Upper lobe of right lung (tissue), 1 donor: ENCODE results near the gene NBAS. TPM values are rescaled to one million over a fixed set of nuclear protein-coding genes. Genes with fewer than 3 reads are reported as not detected.
"Not testable (repeated sequence)": the region's sequence is repeated elsewhere in the genome, so short reads cannot be mapped to it uniquely, and the experiment has no call there.

Experiments
- ATAC-seq: fragments of 200-7000 bp; cut with Tn5 transposase; one replicate; pipeline ENCODE4 v1.9.1; 2020; ENCODE audit warnings: mild to moderate bottlenecking, moderate library complexity
- DNase-seq: peaks from one replicate; pipeline ENCODE4 v3.0.0-alpha.2; 2020
- H3K27ac ChIP-seq: fragments of 200-600 bp; one replicate; pipeline ENCODE4 v1.8.0; 2022
- H3K27me3 ChIP-seq: fragments of 200-600 bp; one replicate; pipeline ENCODE4 v1.8.0; 2022; ENCODE audit warnings: mild to moderate bottlenecking
- H3K36me3 ChIP-seq: fragments of 200-600 bp; one replicate; pipeline ENCODE4 v1.8.0; 2022
- H3K4me1 ChIP-seq: fragments of 200-600 bp; one replicate; pipeline ENCODE4 v1.8.0; 2022
- H3K4me3 ChIP-seq: fragments of 200-600 bp; one replicate; pipeline ENCODE4 v1.8.0; 2022; ENCODE audit warnings: mild to moderate bottlenecking
- H3K9me3 ChIP-seq: fragments of 200-600 bp; one replicate; pipeline ENCODE4 v1.8.0; 2022
- intact Hi-C: fragments of 100-400 bp; cut with DNase I; formaldehyde crosslinking; loops from one replicate; pipeline ENCODE4 v1.11.0; 2022
- total RNA-seq: library from RNA; stranded (reverse); fragmentation: NEBNext Ultra II Directional; extraction: Animal tissue kit (Norgen Biotek cat#: 25700); gene quantifications from one replicate; pipeline ENCODE4 v1.2.1, GENCODE V29; 2021
- TF ChIP-seq, protein P1 (sequence below): fragments of 200-600 bp; IDR thresholded peaks from one replicate; pipeline ENCODE4 v1.8.0; 2022; ENCODE audit warnings: antibody characterized with exemption
- donor health status: DM: no; HTN: yes; CAD: no; lungs with severe emphysema.

Gene NBAS
- total RNA-seq, 1 donor from 2014 or later = 38.8 TPM

DNA sequence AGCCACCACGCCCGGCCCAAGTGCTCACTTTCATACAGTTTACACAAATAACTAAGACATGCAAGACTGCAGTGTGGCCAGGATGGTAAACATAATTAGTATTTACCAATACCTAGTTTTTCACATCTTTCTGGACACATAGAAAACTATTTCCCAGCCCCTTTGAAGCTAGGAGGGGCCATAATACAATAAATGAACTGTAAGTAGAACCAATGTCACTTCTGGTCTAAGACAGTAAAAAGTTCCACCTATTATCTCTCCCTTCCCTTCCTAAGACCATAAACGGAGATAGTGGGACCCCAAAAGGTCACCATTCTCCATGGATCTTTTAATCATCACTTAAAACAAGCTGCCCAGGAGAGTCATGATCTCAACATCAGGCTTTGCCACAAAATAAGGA, 51.0 kb downstream of the NBAS start:
- H3K4me3 ChIP-seq = no peak overlapping the region
- no peak overlapping the region for H3K27ac ChIP-seq
- no peaks in the 10 kb centered on the region for H3K27me3 ChIP-seq
- no peaks in the 10 kb centered on the region for H3K9me3 ChIP-seq
- H3K4me1 ChIP-seq = no peaks in the 10 kb centered on the region
- peaks cover 44% of the 10 kb centered on the region for H3K36me3 ChIP-seq
- intact Hi-C loops = no loop called here
- TF ChIP-seq, protein P1, sequence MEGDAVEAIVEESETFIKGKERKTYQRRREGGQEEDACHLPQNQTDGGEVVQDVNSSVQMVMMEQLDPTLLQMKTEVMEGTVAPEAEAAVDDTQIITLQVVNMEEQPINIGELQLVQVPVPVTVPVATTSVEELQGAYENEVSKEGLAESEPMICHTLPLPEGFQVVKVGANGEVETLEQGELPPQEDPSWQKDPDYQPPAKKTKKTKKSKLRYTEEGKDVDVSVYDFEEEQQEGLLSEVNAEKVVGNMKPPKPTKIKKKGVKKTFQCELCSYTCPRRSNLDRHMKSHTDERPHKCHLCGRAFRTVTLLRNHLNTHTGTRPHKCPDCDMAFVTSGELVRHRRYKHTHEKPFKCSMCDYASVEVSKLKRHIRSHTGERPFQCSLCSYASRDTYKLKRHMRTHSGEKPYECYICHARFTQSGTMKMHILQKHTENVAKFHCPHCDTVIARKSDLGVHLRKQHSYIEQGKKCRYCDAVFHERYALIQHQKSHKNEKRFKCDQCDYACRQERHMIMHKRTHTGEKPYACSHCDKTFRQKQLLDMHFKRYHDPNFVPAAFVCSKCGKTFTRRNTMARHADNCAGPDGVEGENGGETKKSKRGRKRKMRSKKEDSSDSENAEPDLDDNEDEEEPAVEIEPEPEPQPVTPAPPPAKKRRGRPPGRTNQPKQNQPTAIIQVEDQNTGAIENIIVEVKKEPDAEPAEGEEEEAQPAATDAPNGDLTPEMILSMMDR = no peak
- ATAC-seq = no peak
- no peak for DNase-seq

GRCh38 chr2:15507697-15508096, 53.4 kb downstream of the NBAS start:
- Histone ChIP-seq H3K27me3 (no peaks in the 10 kb centered on the region), H3K4me1 (no peaks in the 10 kb centered on the region), H3K36me3 (peaks cover 54% of the 10 kb centered on the region), H3K4me3 (no peak overlapping the region), H3K9me3 (no peaks in the 10 kb centered on the region), H3K27ac (no peak overlapping the region)
- TF ChIP-seq, protein P1 = no peak
- ATAC-seq (no peak), DNase-seq (no peak)
- intact Hi-C loops = no loop called here

- intact Hi-C loops = no loop called here
- ATAC-seq = no peak
- Histone ChIP-seq H3K4me1 (no peaks in the 10 kb centered on the region), H3K4me3 (no peak overlapping the region), H3K27me3 (no peaks in the 10 kb centered on the region), H3K27ac (no peak overlapping the region), H3K9me3 (no peaks in the 10 kb centered on the region), H3K36me3 (peaks cover 53% of the 10 kb centered on the region)
- TF ChIP-seq, protein P1 = no peak
- DNase-seq = no peak
These were observed 54.1 kb downstream of the NBAS start for GRCh38 chr2:15507061-15507460.

DNA sequence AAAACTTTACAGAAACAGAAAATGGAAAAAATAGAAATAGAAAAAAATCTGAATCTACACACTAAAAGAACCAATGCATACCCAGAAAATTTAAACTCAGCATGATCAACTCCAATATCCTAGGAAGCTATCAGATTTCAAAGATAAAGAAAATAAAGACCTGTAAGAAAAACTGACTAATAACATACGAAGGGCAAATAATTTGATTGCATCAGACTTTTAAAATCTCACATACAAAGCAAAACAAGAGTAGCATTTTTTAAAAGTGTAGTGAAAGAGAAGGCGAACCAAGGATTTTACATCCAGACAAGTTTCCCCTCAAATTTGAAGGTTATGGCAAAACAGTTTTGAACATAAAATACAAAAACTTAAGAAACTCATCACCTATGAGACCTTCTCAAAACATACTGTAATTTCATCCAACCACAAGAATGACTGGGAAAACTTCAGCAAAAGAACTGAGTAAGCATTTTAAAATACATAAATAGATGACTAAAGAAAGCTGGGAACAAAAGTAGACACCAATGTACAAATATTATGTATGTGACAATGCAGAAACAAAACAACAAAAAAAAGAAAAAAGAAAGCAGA, 54.8 kb downstream of the NBAS start:
- ATAC-seq = no peak
- Histone ChIP-seq H3K4me3 (no peak overlapping the region), H3K4me1 (no peaks in the 10 kb centered on the region), H3K36me3 (peaks cover 56% of the 10 kb centered on the region), H3K9me3 (no peaks in the 10 kb centered on the region), H3K27ac (no peak overlapping the region), H3K27me3 (no peaks in the 10 kb centered on the region)
- no peak for DNase-seq
- TF ChIP-seq, protein P1 = no peak
- intact Hi-C loops = no loop called here

DNA sequence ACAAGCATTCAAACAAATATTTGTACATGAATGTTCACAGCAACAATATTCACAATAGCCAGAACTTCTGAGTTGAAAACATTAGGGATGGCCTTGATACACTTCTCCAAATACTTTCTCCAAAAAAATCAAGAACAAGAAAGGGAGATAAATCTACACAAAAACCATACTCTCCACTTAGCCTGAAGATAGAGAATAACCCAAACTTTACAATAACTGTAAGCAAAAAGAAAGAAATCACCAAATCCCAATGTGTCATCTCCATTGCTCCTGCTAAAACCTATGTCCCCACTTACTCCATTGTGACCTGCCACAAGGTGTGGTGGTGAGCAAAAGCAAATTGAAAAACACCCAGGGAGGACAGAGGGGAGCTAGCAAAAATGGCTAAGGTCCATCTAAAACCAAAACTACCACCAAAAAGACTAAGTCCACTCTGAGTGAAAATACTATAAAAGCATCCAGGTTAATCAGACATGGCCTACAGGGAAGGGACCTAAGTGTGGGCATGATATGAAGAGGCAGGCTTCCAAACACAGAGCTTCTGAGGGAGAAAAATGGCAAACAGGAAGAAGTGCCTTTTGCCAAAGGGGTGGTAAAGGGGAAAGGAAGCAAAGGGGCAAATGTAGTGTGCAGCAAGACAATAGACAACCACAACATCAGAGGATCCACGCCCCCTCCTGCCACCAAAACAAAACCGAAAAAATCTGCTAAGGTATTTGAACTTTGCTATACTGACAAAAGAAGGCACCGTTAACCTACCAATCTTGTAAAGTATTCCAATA, 56.1 kb downstream of the NBAS start:
- Histone ChIP-seq H3K27ac (no peak overlapping the region), H3K4me3 (no peak overlapping the region), H3K27me3 (no peaks in the 10 kb centered on the region), H3K9me3 (no peaks in the 10 kb centered on the region), H3K4me1 (no peaks in the 10 kb centered on the region), H3K36me3 (peaks cover 43% of the 10 kb centered on the region)
- intact Hi-C loops = no loop called here
- TF ChIP-seq, protein P1 = no peak
- no peak for DNase-seq
- no peak for ATAC-seq

DNA sequence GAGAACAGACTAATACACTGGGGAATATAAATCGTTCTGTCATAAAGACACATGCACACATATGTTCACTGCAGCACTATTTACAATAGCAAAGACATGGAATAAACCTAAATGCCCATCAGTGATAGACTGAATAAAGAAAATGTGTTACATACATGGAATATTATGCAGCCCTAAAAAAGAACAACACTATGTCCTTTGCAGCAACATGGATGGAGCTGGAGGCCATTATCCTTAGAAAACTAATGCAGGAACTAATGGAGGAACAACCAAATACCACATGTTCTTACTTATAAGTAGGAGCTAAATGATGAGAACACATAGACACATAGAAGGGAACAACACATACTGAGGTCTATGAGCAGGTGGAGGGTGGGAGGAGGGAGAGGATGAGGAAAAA, 61.9 kb downstream of the NBAS start:
- H3K27me3 ChIP-seq, H3K4me1 ChIP-seq, DNase-seq, intact Hi-C loops, H3K4me3 ChIP-seq, ATAC-seq, H3K9me3 ChIP-seq, H3K27ac ChIP-seq: not testable (repeated sequence)
- H3K36me3 ChIP-seq = peaks cover 29% of the 10 kb centered on the region
